Lower leg skin (tissue), 3 donors: Measurements from ENCODE around the gene PHACTR2.
"Not testable (repeated sequence)": the region's sequence is repeated elsewhere in the genome, so short reads cannot be mapped to it uniquely, and the experiment has no call there.

Experiments used
- POLR2A ChIP-seq, 2 donors: fragments of 450-650 bp; IDR thresholded peaks; one replicate each; pipeline ENCODE4 v1.6.1; 2016 to 2017; ENCODE audit warnings: antibody characterized with exemption in 2 of 2, mild to moderate bottlenecking in 1 of 2, moderate library complexity in 1 of 2
- TF ChIP-seq, protein P1 (sequence below), 3 donors: fragments of 450-650 bp; IDR thresholded peaks; one replicate each; pipeline ENCODE4 v1.5.1; 2016; ENCODE audit warnings: antibody characterized with exemption in 3 of 3, mild to moderate bottlenecking in 3 of 3, moderate library complexity in 2 of 3

DNA sequence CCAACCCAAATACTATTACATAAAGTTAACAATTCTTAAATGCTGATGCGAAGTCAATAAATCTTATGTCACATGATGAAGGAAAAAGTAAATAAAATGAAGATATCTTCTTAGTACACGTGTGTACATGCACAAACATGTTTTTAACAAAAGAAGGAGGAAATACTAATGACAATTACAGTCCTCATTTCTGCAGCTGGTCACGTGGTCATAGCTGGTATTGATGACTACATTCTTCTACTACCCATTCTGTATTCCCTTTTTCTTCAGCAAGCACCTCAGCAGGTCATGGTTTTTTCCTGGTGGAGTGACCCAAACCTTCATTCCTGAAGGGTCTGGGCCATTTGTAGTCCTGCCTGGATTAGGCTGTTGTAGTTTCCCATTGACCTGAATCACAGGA is 191.0 kb downstream of the PHACTR2 start:
- not testable (repeated sequence) for TF ChIP-seq POLR2A (IDR thresholded peaks at IDR 0.05)
- TF ChIP-seq, protein P1, sequence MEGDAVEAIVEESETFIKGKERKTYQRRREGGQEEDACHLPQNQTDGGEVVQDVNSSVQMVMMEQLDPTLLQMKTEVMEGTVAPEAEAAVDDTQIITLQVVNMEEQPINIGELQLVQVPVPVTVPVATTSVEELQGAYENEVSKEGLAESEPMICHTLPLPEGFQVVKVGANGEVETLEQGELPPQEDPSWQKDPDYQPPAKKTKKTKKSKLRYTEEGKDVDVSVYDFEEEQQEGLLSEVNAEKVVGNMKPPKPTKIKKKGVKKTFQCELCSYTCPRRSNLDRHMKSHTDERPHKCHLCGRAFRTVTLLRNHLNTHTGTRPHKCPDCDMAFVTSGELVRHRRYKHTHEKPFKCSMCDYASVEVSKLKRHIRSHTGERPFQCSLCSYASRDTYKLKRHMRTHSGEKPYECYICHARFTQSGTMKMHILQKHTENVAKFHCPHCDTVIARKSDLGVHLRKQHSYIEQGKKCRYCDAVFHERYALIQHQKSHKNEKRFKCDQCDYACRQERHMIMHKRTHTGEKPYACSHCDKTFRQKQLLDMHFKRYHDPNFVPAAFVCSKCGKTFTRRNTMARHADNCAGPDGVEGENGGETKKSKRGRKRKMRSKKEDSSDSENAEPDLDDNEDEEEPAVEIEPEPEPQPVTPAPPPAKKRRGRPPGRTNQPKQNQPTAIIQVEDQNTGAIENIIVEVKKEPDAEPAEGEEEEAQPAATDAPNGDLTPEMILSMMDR (IDR thresholded peaks at IDR 0.05): not testable (repeated sequence)
